ENCODE results near the gene STOML1. TPM values are rescaled to one million over a fixed set of nuclear protein-coding genes. Genes with fewer than 3 reads are reported as not detected.

STOML1 gene
- total and polyA plus RNA-seq, 2 experiments from 2014 or later: 2.3 to 2.4 TPM

DNA sequence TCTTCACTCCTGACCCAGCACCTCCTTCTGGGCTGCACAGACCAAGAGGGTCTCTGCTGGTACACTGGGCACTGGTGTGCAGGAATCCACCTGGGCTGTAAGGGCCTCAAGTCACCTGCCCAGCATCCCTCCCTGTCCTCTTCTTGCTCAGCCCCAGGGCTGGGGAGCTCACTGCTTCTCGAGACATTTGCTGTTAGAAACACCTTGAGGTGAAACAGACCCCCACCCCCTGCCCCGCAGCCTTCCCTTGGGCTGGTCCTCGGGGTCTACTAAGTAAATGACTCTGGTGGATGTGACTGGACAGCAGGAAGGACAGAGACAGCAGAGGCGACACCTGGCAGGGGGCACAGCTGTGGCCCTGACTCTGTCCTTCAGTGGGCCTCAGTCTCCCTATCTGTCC is 36.8 kb downstream of the STOML1 start:
- H4K20me1 ChIP-seq (replicated peaks; ENCODE audit: insufficient read depth): no peaks in the 10 kb centered on the region
- no peak overlapping the region for H3K4me2 ChIP-seq
- no peaks in the 10 kb centered on the region for H3K36me3 Mint-ChIP-seq (ENCODE audit: low read depth)
- TF ChIP-seq, protein P1, sequence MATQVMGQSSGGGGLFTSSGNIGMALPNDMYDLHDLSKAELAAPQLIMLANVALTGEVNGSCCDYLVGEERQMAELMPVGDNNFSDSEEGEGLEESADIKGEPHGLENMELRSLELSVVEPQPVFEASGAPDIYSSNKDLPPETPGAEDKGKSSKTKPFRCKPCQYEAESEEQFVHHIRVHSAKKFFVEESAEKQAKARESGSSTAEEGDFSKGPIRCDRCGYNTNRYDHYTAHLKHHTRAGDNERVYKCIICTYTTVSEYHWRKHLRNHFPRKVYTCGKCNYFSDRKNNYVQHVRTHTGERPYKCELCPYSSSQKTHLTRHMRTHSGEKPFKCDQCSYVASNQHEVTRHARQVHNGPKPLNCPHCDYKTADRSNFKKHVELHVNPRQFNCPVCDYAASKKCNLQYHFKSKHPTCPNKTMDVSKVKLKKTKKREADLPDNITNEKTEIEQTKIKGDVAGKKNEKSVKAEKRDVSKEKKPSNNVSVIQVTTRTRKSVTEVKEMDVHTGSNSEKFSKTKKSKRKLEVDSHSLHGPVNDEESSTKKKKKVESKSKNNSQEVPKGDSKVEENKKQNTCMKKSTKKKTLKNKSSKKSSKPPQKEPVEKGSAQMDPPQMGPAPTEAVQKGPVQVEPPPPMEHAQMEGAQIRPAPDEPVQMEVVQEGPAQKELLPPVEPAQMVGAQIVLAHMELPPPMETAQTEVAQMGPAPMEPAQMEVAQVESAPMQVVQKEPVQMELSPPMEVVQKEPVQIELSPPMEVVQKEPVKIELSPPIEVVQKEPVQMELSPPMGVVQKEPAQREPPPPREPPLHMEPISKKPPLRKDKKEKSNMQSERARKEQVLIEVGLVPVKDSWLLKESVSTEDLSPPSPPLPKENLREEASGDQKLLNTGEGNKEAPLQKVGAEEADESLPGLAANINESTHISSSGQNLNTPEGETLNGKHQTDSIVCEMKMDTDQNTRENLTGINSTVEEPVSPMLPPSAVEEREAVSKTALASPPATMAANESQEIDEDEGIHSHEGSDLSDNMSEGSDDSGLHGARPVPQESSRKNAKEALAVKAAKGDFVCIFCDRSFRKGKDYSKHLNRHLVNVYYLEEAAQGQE (IDR thresholded peaks at IDR 0.05; ENCODE audit: unreplicated experiment): no peak
- TF ChIP-seq, protein P2, sequence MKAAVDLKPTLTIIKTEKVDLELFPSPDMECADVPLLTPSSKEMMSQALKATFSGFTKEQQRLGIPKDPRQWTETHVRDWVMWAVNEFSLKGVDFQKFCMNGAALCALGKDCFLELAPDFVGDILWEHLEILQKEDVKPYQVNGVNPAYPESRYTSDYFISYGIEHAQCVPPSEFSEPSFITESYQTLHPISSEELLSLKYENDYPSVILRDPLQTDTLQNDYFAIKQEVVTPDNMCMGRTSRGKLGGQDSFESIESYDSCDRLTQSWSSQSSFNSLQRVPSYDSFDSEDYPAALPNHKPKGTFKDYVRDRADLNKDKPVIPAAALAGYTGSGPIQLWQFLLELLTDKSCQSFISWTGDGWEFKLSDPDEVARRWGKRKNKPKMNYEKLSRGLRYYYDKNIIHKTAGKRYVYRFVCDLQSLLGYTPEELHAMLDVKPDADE (IDR thresholded peaks at IDR 0.05): no peak
- no peak for TF ChIP-seq NANOG (IDR thresholded peaks at IDR 0.05; ENCODE audit: borderline replicate concordance)
- no peak for TF ChIP-seq ZNF114 (CRISPR knock-in tag; IDR thresholded peaks at IDR 0.05)
- TF ChIP-seq, protein P3, sequence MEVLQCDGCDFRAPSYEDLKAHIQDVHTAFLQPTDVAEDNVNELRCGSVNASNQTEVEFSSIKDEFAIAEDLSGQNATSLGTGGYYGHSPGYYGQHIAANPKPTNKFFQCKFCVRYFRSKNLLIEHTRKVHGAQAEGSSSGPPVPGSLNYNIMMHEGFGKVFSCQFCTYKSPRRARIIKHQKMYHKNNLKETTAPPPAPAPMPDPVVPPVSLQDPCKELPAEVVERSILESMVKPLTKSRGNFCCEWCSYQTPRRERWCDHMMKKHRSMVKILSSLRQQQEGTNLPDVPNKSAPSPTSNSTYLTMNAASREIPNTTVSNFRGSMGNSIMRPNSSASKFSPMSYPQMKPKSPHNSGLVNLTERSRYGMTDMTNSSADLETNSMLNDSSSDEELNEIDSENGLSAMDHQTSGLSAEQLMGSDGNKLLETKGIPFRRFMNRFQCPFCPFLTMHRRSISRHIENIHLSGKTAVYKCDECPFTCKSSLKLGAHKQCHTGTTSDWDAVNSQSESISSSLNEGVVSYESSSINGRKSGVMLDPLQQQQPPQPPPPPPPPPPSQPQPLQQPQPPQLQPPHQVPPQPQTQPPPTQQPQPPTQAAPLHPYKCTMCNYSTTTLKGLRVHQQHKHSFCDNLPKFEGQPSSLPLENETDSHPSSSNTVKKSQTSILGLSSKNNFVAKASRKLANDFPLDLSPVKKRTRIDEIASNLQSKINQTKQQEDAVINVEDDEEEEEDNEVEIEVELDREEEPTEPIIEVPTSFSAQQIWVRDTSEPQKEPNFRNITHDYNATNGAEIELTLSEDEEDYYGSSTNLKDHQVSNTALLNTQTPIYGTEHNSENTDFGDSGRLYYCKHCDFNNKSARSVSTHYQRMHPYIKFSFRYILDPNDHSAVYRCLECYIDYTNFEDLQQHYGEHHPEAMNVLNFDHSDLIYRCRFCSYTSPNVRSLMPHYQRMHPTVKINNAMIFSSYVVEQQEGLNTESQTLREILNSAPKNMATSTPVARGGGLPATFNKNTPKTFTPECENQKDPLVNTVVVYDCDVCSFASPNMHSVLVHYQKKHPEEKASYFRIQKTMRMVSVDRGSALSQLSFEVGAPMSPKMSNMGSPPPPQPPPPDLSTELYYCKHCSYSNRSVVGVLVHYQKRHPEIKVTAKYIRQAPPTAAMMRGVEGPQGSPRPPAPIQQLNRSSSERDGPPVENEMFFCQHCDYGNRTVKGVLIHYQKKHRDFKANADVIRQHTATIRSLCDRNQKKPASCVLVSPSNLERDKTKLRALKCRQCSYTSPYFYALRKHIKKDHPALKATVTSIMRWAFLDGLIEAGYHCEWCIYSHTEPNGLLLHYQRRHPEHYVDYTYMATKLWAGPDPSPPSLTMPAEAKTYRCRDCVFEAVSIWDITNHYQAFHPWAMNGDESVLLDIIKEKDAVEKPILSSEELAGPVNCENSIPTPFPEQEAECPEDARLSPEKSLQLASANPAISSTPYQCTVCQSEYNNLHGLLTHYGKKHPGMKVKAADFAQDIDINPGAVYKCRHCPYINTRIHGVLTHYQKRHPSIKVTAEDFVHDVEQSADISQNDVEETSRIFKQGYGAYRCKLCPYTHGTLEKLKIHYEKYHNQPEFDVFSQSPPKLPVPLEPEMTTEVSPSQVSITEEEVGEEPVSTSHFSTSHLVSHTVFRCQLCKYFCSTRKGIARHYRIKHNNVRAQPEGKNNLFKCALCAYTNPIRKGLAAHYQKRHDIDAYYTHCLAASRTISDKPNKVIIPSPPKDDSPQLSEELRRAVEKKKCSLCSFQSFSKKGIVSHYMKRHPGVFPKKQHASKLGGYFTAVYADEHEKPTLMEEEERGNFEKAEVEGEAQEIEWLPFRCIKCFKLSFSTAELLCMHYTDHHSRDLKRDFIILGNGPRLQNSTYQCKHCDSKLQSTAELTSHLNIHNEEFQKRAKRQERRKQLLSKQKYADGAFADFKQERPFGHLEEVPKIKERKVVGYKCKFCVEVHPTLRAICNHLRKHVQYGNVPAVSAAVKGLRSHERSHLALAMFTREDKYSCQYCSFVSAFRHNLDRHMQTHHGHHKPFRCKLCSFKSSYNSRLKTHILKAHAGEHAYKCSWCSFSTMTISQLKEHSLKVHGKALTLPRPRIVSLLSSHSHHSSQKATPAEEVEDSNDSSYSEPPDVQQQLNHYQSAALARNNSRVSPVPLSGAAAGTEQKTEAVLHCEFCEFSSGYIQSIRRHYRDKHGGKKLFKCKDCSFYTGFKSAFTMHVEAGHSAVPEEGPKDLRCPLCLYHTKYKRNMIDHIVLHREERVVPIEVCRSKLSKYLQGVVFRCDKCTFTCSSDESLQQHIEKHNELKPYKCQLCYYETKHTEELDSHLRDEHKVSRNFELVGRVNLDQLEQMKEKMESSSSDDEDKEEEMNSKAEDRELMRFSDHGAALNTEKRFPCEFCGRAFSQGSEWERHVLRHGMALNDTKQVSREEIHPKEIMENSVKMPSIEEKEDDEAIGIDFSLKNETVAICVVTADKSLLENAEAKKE (CRISPR knock-in tag; IDR thresholded peaks at IDR 0.05): no peak
- no peak for TF ChIP-seq STAT1 (IDR thresholded peaks at IDR 0.05; ENCODE audit: unreplicated experiment)
- no peak for TF ChIP-seq CREB1 (CRISPR knock-in tag; IDR thresholded peaks at IDR 0.05; ENCODE audit: low read depth)
- TF ChIP-seq EZH2 (IDR thresholded peaks at IDR 0.05; ENCODE audit: low read depth, unreplicated experiment): no peak
- no peak for TF ChIP-seq JUNB (IDR thresholded peaks at IDR 0.05; ENCODE audit: unreplicated experiment)
- no peak for TF ChIP-seq ZNF331 (CRISPR knock-in tag; IDR thresholded peaks at IDR 0.05; ENCODE audit: low read depth)
- TF ChIP-seq POLR2AphosphoS5 (IDR thresholded peaks at IDR 0.05; ENCODE audit: low read depth): no peak
- TF ChIP-seq, protein P4, sequence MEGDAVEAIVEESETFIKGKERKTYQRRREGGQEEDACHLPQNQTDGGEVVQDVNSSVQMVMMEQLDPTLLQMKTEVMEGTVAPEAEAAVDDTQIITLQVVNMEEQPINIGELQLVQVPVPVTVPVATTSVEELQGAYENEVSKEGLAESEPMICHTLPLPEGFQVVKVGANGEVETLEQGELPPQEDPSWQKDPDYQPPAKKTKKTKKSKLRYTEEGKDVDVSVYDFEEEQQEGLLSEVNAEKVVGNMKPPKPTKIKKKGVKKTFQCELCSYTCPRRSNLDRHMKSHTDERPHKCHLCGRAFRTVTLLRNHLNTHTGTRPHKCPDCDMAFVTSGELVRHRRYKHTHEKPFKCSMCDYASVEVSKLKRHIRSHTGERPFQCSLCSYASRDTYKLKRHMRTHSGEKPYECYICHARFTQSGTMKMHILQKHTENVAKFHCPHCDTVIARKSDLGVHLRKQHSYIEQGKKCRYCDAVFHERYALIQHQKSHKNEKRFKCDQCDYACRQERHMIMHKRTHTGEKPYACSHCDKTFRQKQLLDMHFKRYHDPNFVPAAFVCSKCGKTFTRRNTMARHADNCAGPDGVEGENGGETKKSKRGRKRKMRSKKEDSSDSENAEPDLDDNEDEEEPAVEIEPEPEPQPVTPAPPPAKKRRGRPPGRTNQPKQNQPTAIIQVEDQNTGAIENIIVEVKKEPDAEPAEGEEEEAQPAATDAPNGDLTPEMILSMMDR (conservative IDR thresholded peaks at IDR 0.05; ENCODE audit: low read depth in 2 of 2): no peak
- no peak for TF ChIP-seq EZH2phosphoT487 (IDR thresholded peaks at IDR 0.05; ENCODE audit: unreplicated experiment)
- no peak overlapping the region for H3K27ac ChIP-seq (ENCODE audit: low read depth)
- no peaks in the 10 kb centered on the region for H3K36me3 ChIP-seq (ENCODE audit: insufficient read depth)
- H3K4me3 ChIP-seq: no peak overlapping the region
- no peak for ATAC-seq
- H3K9me2 ChIP-seq (ENCODE audit: insufficient read depth): no peaks in the 10 kb centered on the region
- no peaks in the 10 kb centered on the region for H3K9me3 Mint-ChIP-seq
- H3K4me1 ChIP-seq (ENCODE audit: insufficient read depth): peaks cover 4% of the 10 kb centered on the region; the same call in 1 of the 2 replicates
- H3F3A ChIP-seq (replicated peaks; ENCODE audit: low read depth): no peaks in the 10 kb centered on the region
- no peak overlapping the region for H2AFZ ChIP-seq
- H3K79me2 ChIP-seq (replicated peaks; ENCODE audit: insufficient read depth): no peaks in the 10 kb centered on the region
- no peak for DNase-seq (ENCODE audit: low spot score)
- H3K27me3 Mint-ChIP-seq (ENCODE audit: insufficient read depth, low read depth, poor library complexity): peaks cover 16% of the 10 kb centered on the region
- H3K4me3 Mint-ChIP-seq: no peak overlapping the region
- H3K27me3 ChIP-seq (ENCODE audit: insufficient read depth): no peaks in the 10 kb centered on the region
- peaks cover 22% of the 10 kb centered on the region for H3K4me1 Mint-ChIP-seq
- no peak overlapping the region for H3K27ac Mint-ChIP-seq
